ENCODE measurements around the gene RNF145. TPM values are rescaled to one million over a fixed set of nuclear protein-coding genes. Genes with fewer than 3 reads are reported as not detected.
A peak's percentile ranks its signal among the peaks of the same experiment; 100 is the strongest.

The RNF145 gene
- total and polyA plus RNA-seq, 2 of the 13 experiments (the other 11 are each of a cell fraction or from before 2014, with no cell fraction given) = 24.6 TPM

- TSS peak; percentile 65 for BruUV-seq (replicated peaks)
- Histone ChIP-seq H3K9me3 (ENCODE audit: low read length) (no peaks in the 10 kb centered on the region), H3K79me2 (ENCODE audit: insufficient read depth, low read length) (peaks cover 60% of the 10 kb centered on the region), H3K27ac (ENCODE audit: extremely low read length, insufficient read depth, low read length) (peak overlapping the region; percentile 83), H3K9ac (ENCODE audit: insufficient read depth, low read depth, low read length) (peak overlapping the region; percentile 85), H2AFZ (ENCODE audit: low read length) (no peak overlapping the region), H3K4me1 (ENCODE audit: insufficient read depth, low read length) (peaks cover 46% of the 10 kb centered on the region), H3K4me3 (replicated peaks in 1 of 3; ENCODE audit: insufficient read depth in 1 of 3, low read depth in 2 of 3, low read length in 3 of 3) (peak overlapping the region; percentile 88 to 94 (median 93)), H3K27me3 (ENCODE audit: control insufficient read depth in 1 of 2, insufficient read depth in 2 of 2, low read length in 2 of 2) (no peaks in the 10 kb centered on the region; a peak in 1 of 5 replicates), H3K4me2 (ENCODE audit: low read depth, low read length) (peak overlapping the region; percentile 79), H3K36me3 (replicated peaks in 1 of 2; ENCODE audit: control insufficient read depth in 1 of 2, insufficient read depth in 2 of 2, low read length in 2 of 2) (peaks cover 0 to 2% of the 10 kb centered on the region in 2 experiments; a peak in 1 of 5 replicates), H4K20me1 (ENCODE audit: insufficient read depth, low read length) (peaks cover 4% of the 10 kb centered on the region; the same call in 1 of the 2 replicates)
- under 1% methylated on average over 34 of the region's 35 CpGs for WGBS (ENCODE audit: low lambda C conversion rate)
- DNase-seq (ENCODE audit: low spot score) = peak; percentile 75
- peak; percentile 56 for FAIRE-seq
- POLR2A ChIA-PET = interaction anchor here (1.1 to 1.7 kb wide), 5 partner anchors 10 to 95 kb away, joined by 3 to 7 read pairs (median 4); no protein-coding TSS in a partner anchor
- intact Hi-C loops (cut with micrococcal nuclease; ENCODE audit: unreplicated experiment) (loop anchor here (1.0 to 5.0 kb wide), 4 partner anchors 25 to 1194 kb away; partner anchors contain the start of genes FAM200C and UBLCP1), in situ Hi-C loops (cut with HindIII; ENCODE audit: extremely low pct_ligation_motif_present, low pct_unique_long_range_greater_than_20kb) (no loop called here)
- CTCF ChIA-PET (ENCODE audit: low intra/inter-chr PET ratio, low total read pairs) = no interaction called here
- ATAC-seq = peak; percentile 90
- TF ChIP-seq TARDBP (CRISPR knock-in tag; IDR thresholded peaks at IDR 0.05) = peak; percentile 65; the same call in 1 of the 2 replicates
- TF ChIP-seq ARID2 (CRISPR knock-in tag; IDR thresholded peaks at IDR 0.05; ENCODE audit: borderline replicate concordance) = peak; percentile 86; the same call in 1 of the 2 replicates
- peak; percentile 52 to 53; a peak in 2 of 4 replicates for TF ChIP-seq POLR2A (IDR thresholded peaks at IDR 0.05; ENCODE audit: insufficient read depth in 1 of 2, low read depth in 2 of 2, low read length in 2 of 2)
- TF ChIP-seq NCOA2 (CRISPR knock-in tag; IDR thresholded peaks at IDR 0.05) = no peak
- peak; percentile 55; the same call in 1 of the 2 replicates for TF ChIP-seq RBFOX2 (IDR thresholded peaks at IDR 0.05; ENCODE audit: low read depth, low read length)
- TF ChIP-seq ZNF841 (CRISPR knock-in tag; IDR thresholded peaks at IDR 0.05; ENCODE audit: borderline replicate concordance) = no peak
- no peak for TF ChIP-seq ZBTB49 (CRISPR knock-in tag; IDR thresholded peaks at IDR 0.05; ENCODE audit: borderline replicate concordance)
- TF ChIP-seq ZNF414 (CRISPR knock-in tag; IDR thresholded peaks at IDR 0.05) = no peak
- TF ChIP-seq ZNF281 (CRISPR knock-in tag; IDR thresholded peaks at IDR 0.05; ENCODE audit: borderline replicate concordance) = peak; percentile 83
- no peak for TF ChIP-seq NFYC (CRISPR knock-in tag; IDR thresholded peaks at IDR 0.05)
- no peak for TF ChIP-seq HNF4A (CRISPR knock-in tag; IDR thresholded peaks at IDR 0.05)
- TF ChIP-seq KMT2B (CRISPR knock-in tag; IDR thresholded peaks at IDR 0.05) = peak; percentile 81
- TF ChIP-seq FOXA3 (CRISPR knock-in tag; IDR thresholded peaks at IDR 0.05) = 0 out of 2 replicates have a peak, but pooled peaks have one; percentile 8
- TF ChIP-seq AGO1 (IDR thresholded peaks at IDR 0.05; ENCODE audit: low read depth, low read length, poor library complexity, severe bottlenecking) = peak; percentile 74
- peak; percentile 50; the same call in 1 of the 2 replicates for TF ChIP-seq PHF21A (CRISPR knock-in tag; IDR thresholded peaks at IDR 0.05)
- no peak for TF ChIP-seq HCFC1 (IDR thresholded peaks at IDR 0.05; ENCODE audit: low read depth, low read length)
- TF ChIP-seq TEAD2 (CRISPR knock-in tag; IDR thresholded peaks at IDR 0.05) = no peak
- TF ChIP-seq SMAD9 (CRISPR knock-in tag; IDR thresholded peaks at IDR 0.05) = no peak
Observed at GRCh38 chr5:159207686-159208513, 1.5 kb downstream of the RNF145 start.

Data from HepG2 (cell line).